Breast epithelium (tissue), 3 donors: Measurements from ENCODE around the gene FDX1.

Experiments
- CTCF ChIP-seq, 3 donors: fragments of 450-650 bp; IDR thresholded peaks; one replicate each; pipeline ENCODE4 v1.5.1; 2016 to 2017; ENCODE audit warnings: antibody characterized with exemption in 3 of 3, mild to moderate bottlenecking in 3 of 3, moderate library complexity in 3 of 3
- POLR2A ChIP-seq: fragments of 450-650 bp; IDR thresholded peaks from one replicate; pipeline ENCODE4 v1.6.1; 2016; ENCODE audit warnings: antibody characterized with exemption, mild to moderate bottlenecking, moderate library complexity

GRCh38 chr11:110513259-110513801 lies 83.6 kb downstream of the FDX1 start:
- TF ChIP-seq CTCF (IDR thresholded peaks at IDR 0.05): no peak
- TF ChIP-seq POLR2A: no peak
